HG03045 (cell line): ENCODE measurements around the gene SPOCK1.

Experiments
- ATAC-seq: cut with Tn5 transposase; IDR thresholded peaks from one replicate; pipeline ENCODE4 v1.9.1; 2021; ENCODE audit warnings: mild to moderate bottlenecking, moderate library complexity; ENCODE audit not compliant: unreplicated experiment

The SPOCK1 gene

GRCh38 chr5:137333475-137333874 lies 165.7 kb downstream of the SPOCK1 start:
- ATAC-seq = no peak

GRCh38 chr5:137332296-137332695 lies 166.8 kb downstream of the SPOCK1 start:
- ATAC-seq = no peak

DNA sequence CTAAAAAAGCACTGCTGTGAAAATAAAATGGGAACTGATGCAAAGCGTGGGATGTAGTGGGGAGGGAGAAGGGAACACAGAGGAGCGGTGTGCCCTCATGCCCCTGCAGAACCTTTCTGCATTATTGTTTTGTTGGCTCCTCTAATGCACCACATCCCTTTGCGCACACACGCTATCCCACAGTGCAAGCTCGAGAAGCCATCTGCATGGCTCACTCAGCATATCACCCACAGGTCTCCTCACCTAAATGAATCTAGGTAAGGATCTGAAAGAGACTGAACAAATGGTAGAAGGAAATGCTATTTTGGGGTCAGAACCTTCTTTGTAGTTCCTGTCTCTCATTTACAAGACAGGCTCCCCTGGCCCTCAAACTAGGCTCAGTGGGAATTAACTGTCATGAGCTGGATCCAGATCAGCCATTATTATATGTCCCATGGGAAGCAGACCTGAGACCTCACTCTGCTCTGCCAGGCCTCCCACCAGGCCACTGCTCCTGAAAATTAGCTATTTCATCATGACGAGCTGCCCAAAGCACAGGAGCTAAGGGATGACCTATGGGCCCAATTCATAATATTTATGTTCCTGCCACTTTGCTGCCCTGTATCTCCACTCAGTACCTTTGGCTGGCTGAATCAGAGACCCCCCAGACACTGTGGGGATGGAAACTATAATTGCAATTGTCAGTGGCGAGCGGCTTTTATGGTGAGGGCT lies 169.4 kb downstream of the SPOCK1 start:
- ATAC-seq = no peak

DNA sequence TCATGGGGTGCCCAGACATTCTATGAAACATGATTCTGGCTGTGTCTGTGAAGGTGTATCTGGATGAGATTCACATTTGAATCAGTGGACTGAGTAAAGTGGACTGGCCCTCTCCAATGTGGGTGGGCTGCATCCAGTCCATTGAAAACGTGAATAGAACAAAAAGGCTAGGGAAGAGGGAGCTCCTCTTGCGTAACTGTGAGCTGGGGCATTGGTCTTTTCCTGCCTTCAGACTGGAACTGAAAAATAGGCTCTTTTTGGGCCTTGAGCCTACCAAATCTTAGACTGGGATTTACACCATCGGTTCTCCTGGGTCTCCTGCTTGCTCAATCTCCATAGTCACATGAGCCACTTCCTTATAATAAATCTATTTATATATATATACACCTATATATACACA lies 170.1 kb downstream of the SPOCK1 start:
- ATAC-seq = no peak

DNA sequence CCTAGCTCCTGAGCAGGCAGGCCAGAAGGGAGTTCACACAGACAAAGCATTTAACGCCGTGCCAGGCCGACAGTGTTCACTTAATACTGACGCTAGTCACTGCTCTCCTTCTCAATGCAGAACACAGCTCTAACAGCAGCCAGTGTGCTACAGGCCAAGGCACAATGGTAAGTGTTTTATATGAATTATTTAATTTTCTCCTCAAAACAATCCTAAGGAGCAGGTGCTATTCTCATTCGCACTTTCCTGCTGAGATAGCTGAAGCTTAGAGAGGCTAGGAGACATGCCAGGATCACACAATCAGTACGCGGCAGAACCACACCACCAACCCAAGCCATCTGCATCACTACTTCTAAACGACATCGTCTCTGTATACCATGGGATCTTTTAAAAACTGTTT lies 170.7 kb downstream of the SPOCK1 start:
- no peak for ATAC-seq

DNA sequence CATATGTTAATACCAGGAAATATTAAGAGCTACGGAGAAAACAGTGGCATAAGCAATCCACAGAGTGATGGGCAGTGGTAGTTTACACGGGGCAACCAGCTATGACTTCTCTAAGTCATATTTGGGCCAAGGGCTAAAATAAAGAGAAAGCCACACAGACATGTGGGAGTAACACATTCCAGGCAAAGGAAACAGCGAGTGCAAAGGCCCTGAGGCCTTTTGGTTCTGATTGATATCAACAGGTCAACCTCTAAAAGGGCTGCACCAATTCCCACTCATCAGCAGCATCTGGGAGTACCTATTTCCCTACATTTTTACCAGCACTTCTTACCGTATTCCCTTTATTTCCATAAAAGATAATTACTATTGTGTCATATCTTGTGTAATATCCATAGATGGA lies 173.4 kb downstream of the SPOCK1 start:
- ATAC-seq = no peak

DNA sequence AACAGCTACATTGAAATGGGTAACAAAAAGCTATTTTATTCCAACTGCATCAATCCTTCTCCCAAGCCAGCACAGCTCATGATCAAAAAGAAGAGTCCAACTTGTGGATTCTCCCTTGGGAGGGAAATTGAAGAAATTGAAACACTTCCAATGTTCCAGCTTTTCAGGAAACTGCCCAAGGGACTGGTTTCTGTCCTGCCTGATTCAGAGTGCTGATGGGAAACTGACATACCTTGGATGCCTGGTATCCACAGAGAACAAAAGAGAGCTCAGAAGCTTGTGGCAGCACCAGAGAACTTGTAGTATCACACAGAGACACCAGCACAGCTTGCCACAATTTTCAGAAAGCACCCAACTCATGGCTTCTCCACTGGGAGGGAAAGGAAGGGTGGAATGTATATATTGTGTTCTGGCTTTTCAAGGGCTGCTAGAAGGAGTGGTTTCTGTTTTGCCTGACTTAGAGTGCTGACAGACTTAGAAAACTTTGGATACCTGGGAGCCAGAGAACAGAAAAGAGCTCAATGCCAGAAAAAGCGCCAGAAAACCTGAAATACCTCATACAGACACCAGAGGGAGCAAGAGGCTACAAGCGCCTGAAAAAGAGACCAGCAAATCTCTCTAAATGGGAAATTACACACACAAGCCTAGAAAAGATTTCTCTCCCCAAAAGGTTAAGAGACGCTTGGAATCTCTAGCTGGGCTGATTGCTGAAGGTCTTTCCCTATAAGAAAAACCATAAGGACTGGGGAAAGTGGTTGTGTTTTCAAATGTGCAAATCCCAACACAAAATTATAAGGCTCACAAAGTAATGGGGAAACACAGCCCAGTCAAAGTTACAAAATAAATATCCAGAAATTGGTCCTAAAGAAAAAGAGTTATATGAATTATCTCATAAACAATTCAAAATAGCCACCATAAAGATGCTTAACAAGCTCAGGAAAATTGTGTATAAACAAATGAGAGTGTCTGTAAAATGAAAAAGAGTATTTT lies 178.8 kb downstream of the SPOCK1 start:
- no peak for ATAC-seq

DNA sequence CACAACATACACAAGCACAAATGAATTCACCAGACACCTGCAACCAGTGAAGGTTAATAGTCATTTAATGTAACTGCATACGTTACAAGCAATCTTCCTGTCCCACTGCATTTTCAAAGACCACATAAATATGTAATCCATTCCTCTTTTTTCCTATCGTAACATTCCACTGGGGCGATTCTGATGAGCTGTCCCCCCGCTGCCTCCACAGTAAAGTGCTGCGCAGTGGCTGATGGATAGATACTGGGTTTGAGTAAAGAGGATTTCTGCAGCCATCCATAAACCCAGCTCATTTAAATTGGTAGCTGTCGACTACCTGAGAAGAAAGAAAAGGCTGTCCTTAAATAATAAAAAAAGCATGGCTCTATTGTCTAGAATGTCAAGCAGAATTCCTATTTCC lies 181.1 kb downstream of the SPOCK1 start:
- ATAC-seq = no peak

DNA sequence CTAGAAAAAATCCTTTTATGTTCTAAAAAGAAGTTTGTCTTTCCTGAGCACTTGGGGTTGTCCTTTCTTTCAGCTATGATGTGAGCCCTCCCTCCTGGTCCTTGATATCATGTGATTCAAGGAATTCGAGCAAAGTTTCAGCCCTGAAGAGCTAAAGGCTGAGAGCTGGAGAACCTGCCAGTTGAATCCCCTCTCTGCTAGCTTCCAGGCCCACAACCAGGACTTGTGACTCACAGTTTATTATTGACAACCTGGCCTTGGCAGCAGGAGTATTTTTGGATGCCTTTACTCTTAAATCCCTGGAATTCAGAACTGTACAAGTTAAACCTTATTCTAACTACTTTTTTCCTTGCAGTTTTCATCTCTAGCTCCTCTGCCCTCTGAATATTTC lies 182.8 kb downstream of the SPOCK1 start:
- no peak for ATAC-seq

- ATAC-seq = no peak
Measured at GRCh38 chr5:137315534-137316345, 183.4 kb downstream of the SPOCK1 start.

- ATAC-seq = no peak
Measured at GRCh38 chr5:137315109-137315508, 184.0 kb downstream of the SPOCK1 start.

DNA sequence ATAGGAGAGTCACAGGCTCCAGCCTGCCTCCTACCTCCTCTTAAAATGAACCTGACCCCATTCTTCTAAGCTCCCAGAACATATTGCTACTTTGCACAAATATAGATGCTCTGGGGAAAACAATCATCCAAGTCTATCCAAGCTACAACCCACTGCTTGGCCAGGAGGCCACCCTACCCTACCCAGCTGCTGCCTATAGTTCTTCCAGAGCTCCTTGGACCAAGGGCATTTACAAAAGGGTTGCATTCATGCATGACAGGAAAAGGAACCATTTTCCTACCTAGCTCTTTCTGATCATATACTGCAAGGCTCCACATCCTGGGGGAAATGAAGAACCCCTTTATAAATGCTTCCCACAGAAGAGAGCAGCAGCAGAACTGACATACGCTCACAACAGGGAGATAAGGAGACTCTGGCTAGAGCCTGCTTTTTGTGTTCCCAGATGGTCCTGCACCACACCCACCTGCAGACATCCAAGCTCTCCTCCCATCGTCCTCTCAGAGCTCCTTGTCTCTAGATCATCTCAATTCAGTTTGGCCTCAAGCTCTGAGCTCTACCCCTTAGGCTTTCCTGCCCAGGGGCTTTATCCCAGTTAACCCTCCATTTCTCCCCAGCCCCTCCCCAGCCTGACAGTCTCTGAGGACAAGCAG lies 185.5 kb downstream of the SPOCK1 start:
- no peak for ATAC-seq

DNA sequence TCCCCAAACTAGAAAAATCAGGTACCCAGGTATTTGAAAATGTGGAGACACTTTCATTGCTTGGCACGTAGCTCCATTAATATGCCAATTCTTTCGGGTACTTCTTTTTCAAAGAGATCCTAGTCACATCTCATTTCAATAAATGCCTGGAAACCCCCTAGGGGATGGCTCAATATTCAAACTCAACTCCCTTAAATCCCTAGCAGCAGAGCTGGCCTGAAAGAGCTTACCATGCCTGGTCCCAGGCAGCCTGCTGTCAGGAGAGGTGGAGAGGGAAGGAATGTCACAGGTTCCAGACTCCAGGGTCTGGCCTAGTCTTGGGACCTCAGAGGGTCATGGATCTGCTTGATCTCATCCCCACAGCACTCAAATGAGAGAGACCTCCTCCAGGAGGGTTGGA lies 187.1 kb downstream of the SPOCK1 start:
- no peak for ATAC-seq

DNA sequence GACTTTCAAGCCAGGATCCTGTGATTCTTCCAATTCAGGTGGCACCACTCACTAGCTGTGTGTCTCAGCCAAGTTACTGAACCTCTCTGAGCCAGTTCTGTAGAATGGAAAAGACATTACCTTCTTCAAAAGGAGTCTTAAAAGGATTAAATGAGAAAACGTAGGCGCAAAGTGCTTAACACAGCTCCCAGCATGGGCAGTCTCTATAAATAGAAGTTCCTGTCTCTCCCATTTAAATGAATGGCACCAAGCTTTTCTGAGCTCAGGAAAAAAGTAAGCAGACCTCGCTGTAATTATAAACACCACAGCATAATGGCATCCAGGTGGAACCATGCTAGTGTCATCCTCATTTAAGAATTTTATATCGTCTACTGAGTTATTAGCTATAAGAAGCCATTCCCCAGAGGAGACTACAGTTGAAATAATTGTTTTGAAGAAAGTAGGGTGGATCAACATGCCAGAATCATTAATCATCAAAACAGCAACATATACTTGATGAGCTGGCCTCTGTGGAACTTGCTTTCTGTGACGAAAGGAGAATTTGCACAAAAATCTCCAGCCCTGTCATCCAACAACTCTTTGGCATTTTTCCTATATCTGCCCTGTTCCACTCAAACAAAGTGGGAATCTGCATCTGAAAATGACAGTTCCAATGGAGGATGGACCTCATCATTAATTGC lies 188.9 kb downstream of the SPOCK1 start:
- ATAC-seq = no peak

DNA sequence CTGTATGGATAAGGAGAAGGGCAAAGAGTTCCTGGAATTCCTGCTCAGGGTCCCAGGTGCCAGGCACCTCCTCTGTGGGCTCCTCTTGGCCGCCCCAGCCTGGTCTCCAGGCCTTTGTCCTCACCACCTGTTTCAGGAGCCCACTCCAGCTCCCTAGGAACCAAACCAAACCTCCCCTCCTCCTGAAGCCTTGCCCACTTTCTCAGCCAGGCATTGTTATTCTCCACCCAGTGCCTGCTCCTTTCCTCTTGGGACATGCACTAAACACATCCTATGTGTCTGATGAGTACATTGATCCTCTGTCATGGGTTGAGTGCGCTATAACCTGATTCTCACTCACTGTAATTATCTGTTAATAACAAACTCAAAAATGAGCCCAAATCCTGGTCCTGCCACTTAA lies 189.8 kb downstream of the SPOCK1 start:
- no peak for ATAC-seq

GRCh38 chr5:137308311-137308710 lies 190.8 kb downstream of the SPOCK1 start:
- no peak for ATAC-seq

- ATAC-seq = no peak
Measured at GRCh38 chr5:137306903-137307302, 192.2 kb downstream of the SPOCK1 start.

- no peak for ATAC-seq
Measured at GRCh38 chr5:137305971-137306602, 193.0 kb downstream of the SPOCK1 start.

- no peak for ATAC-seq
Measured at GRCh38 chr5:137304226-137304874, 194.8 kb downstream of the SPOCK1 start.
